Neuronal stem cell (in vitro differentiated cells): Measurements from ENCODE around the gene PRKN.
A peak's percentile ranks its signal among the peaks of the same experiment; 100 is the strongest.

Source experiments
- DNase-seq: peaks from one replicate; pipeline ENCODE4 v3.0.0-alpha.2; 2013; ENCODE audit warnings: low spot score
- H2AFZ ChIP-seq: one replicate; pipeline ENCODE4 v1.6.1; 2013; ENCODE audit warnings: mild to moderate bottlenecking, low read length, inconsistent platforms
- H2AK5ac ChIP-seq: 2 replicates; pipeline ENCODE4 v1.6.1; 2013; ENCODE audit warnings: low read depth, mild to moderate bottlenecking, inconsistent platforms, low read length, moderate library complexity, mixed read lengths
- H2BK120ac ChIP-seq: 2 replicates; pipeline ENCODE4 v1.6.1; 2013; ENCODE audit warnings: low read depth, mild to moderate bottlenecking, inconsistent platforms, low read length, moderate library complexity, mixed read lengths
- H2BK12ac ChIP-seq: one replicate; pipeline ENCODE4 v1.6.1; 2013; ENCODE audit warnings: low read length, inconsistent platforms
- H2BK15ac ChIP-seq: 2 replicates; pipeline ENCODE4 v1.6.1; 2013; ENCODE audit warnings: mild to moderate bottlenecking, low read length, inconsistent platforms, mixed read lengths
- H2BK5ac ChIP-seq: one replicate; pipeline ENCODE4 v1.6.1; 2013; ENCODE audit warnings: inconsistent platforms, mild to moderate bottlenecking, low read length, moderate library complexity
- H3K14ac ChIP-seq: one replicate; pipeline ENCODE4 v1.6.1; 2013; ENCODE audit warnings: low read length, inconsistent platforms
- H3K18ac ChIP-seq: 2 replicates; pipeline ENCODE4 v1.6.1; 2013; ENCODE audit warnings: low read length, inconsistent platforms
- H3K23ac ChIP-seq: 2 replicates; pipeline ENCODE4 v1.6.1; 2013; ENCODE audit warnings: low read depth, mild to moderate bottlenecking, mixed read lengths, low read length, inconsistent platforms; ENCODE audit not compliant: poor library complexity
- H3K27ac ChIP-seq: replicated peaks from 3 replicates; pipeline ENCODE4 v1.5.1; 2013; ENCODE audit warnings: low read length, inconsistent platforms
- H3K27me3 ChIP-seq, 3 experiments: 2 replicates each; pipeline ENCODE4 v1.6.1; 2013; ENCODE audit warnings: low read length in 3 of 3, mild to moderate bottlenecking in 2 of 3, inconsistent platforms in 1 of 3, low read depth in 1 of 3, mixed read lengths in 1 of 3, moderate library complexity in 1 of 3; ENCODE audit not compliant: control insufficient read depth in 3 of 3, insufficient read depth in 3 of 3
- H3K36me3 ChIP-seq, 2 donors: replicated peaks in 1 of 2; 2 replicates each; pipeline ENCODE4 v1.6.1; 2013; ENCODE audit warnings: low read length in 2 of 2; ENCODE audit not compliant: control insufficient read depth in 2 of 2, insufficient read depth in 2 of 2
- H3K4ac ChIP-seq: 2 replicates; pipeline ENCODE4 v1.6.1; 2013; ENCODE audit warnings: inconsistent platforms, mild to moderate bottlenecking, low read length, moderate library complexity
- H3K4me1 ChIP-seq, 2 donors: 1 replicate in 1 of 2; 2 replicates in 1 of 2; pipeline ENCODE4 v1.6.1; 2013; ENCODE audit warnings: low read length in 2 of 2, low read depth in 1 of 2; ENCODE audit not compliant: control insufficient read depth in 2 of 2, insufficient read depth in 1 of 2
- H3K4me2 ChIP-seq: one replicate; pipeline ENCODE4 v1.6.1; 2013; ENCODE audit warnings: mild to moderate bottlenecking, low read length, inconsistent platforms; ENCODE audit not compliant: insufficient read depth, poor library complexity, severe bottlenecking
- H3K4me3 ChIP-seq, 2 donors: 2 replicates each; pipeline ENCODE4 v1.5.1; 2013; ENCODE audit warnings: low read length in 2 of 2, mild to moderate bottlenecking in 2 of 2, inconsistent platforms in 1 of 2, moderate library complexity in 1 of 2
- H3K79me1 ChIP-seq: one replicate; pipeline ENCODE4 v1.6.1; 2013; ENCODE audit warnings: low read depth, mild to moderate bottlenecking, inconsistent platforms, low read length, moderate library complexity
- H3K9ac ChIP-seq: one replicate; pipeline ENCODE4 v1.6.1; 2013; ENCODE audit warnings: mild to moderate bottlenecking, low read depth, low read length, inconsistent platforms; ENCODE audit not compliant: poor library complexity
- H3K9me3 ChIP-seq, 2 donors: replicated peaks in 1 of 2; 2 replicates each; pipeline versions ENCODE3 to v1.6.1; 2013; ENCODE audit warnings: low read length in 2 of 2, mild to moderate bottlenecking in 2 of 2, inconsistent platforms in 1 of 2, low read depth in 1 of 2, mixed read lengths in 1 of 2, moderate library complexity in 1 of 2; ENCODE audit not compliant: control insufficient read depth in 2 of 2, insufficient read depth in 1 of 2
- H4K8ac ChIP-seq: one replicate; pipeline ENCODE4 v1.6.1; 2013; ENCODE audit warnings: low read depth, mild to moderate bottlenecking, inconsistent platforms, low read length, moderate library complexity
- H4K91ac ChIP-seq: one replicate; pipeline ENCODE4 v1.6.1; 2013; ENCODE audit warnings: low read length, low read depth, mild to moderate bottlenecking, inconsistent platforms; ENCODE audit not compliant: poor library complexity
- WGBS, 2 donors: extraction: QIAGEN DNeasy Blood & Tissue Kit; methylation state at CpG; one replicate each; pipeline ENCODE4 v1.1.7; 2013; ENCODE audit warnings: missing lambda C conversion rate in 2 of 2, mixed read lengths in 1 of 2; ENCODE audit not compliant: insufficient read length in 2 of 2, insufficient replicate concordance in 1 of 2; ENCODE audit errors: extremely low coverage in 2 of 2; 5-methylcytosine and 5-hydroxymethylcytosine counted together

Gene PRKN

GRCh38 chr6:162713974-162714780 lies 13.4 kb downstream of the PRKN start:
- Histone ChIP-seq H3K9me3 (peaks cover 4% of the 10 kb centered on the region in 2 donors), H3K4me2 (no peak overlapping the region), H2AK5ac (no peak overlapping the region), H3K18ac (no peak overlapping the region), H2BK5ac (no peak overlapping the region), H3K4me3 (no peak overlapping the region), H3K27ac (no peak overlapping the region), H3K36me3 (no peaks in the 10 kb centered on the region), H2BK120ac (no peak overlapping the region), H3K4me1 (peaks cover 0 to 4% of the 10 kb centered on the region in 2 donors), H2BK12ac (no peak overlapping the region), H3K79me1 (no peaks in the 10 kb centered on the region), H3K14ac (no peak overlapping the region), H2BK15ac (no peak overlapping the region), H2AFZ (peak overlapping the region; percentile 32), H3K27me3 (no peaks in the 10 kb centered on the region), H3K4ac (no peak overlapping the region), H4K91ac (no peak overlapping the region), H3K9ac (no peak overlapping the region), H4K8ac (no peak overlapping the region), H3K23ac (no peak overlapping the region)
- no peak for DNase-seq
- WGBS, 2 donors, result no CpG with 5 or more reads among the region's 13 CpGs

GRCh38 chr6:162712694-162713093 lies 14.9 kb downstream of the PRKN start:
- Histone ChIP-seq H2BK5ac (no peak overlapping the region), H3K14ac (no peak overlapping the region), H2BK120ac (no peak overlapping the region), H3K27ac (no peak overlapping the region), H3K23ac (no peak overlapping the region), H3K9me3 (peaks cover 4 to 8% of the 10 kb centered on the region in 2 donors), H3K36me3 (no peaks in the 10 kb centered on the region), H3K18ac (no peak overlapping the region), H4K91ac (no peak overlapping the region), H2AK5ac (no peak overlapping the region), H3K79me1 (no peaks in the 10 kb centered on the region), H2BK12ac (no peak overlapping the region), H3K27me3 (no peaks in the 10 kb centered on the region), H4K8ac (no peak overlapping the region), H2AFZ (no peak overlapping the region), H3K4ac (no peak overlapping the region), H2BK15ac (no peak overlapping the region), H3K4me3 (no peak overlapping the region), H3K9ac (no peak overlapping the region), H3K4me1 (peaks cover 0 to 3% of the 10 kb centered on the region in 2 donors), H3K4me2 (no peak overlapping the region)
- no peak for DNase-seq
- WGBS, 2 donors, result 100% methylated on average over 1 of the region's 2 CpGs; no CpG with 5 or more reads in 1 of the 2 donors

- H2BK5ac ChIP-seq, result no peak overlapping the region
- H3K18ac ChIP-seq, result no peak overlapping the region
- peaks cover 0 to 4% of the 10 kb centered on the region in 2 donors for H3K4me1 ChIP-seq
- peaks cover 1 to 4% of the 10 kb centered on the region in 2 donors for H3K9me3 ChIP-seq
- no peak overlapping the region for H3K4me3 ChIP-seq
- no CpG with 5 or more reads among the region's 4 CpGs for WGBS, 2 donors
- H3K23ac ChIP-seq, result no peak overlapping the region
- no peak overlapping the region for H2BK12ac ChIP-seq
- H3K27me3 ChIP-seq, result no peaks in the 10 kb centered on the region
- H4K91ac ChIP-seq, result no peak overlapping the region
- no peak overlapping the region for H2BK120ac ChIP-seq
- H2AFZ ChIP-seq, result no peak overlapping the region
- no peak overlapping the region for H4K8ac ChIP-seq
- no peaks in the 10 kb centered on the region for H3K36me3 ChIP-seq
- no peak overlapping the region for H3K4me2 ChIP-seq
- no peak for DNase-seq
- H2BK15ac ChIP-seq, result no peak overlapping the region
- H3K9ac ChIP-seq, result no peak overlapping the region
- no peak overlapping the region for H3K4ac ChIP-seq
- no peak overlapping the region for H3K27ac ChIP-seq
- no peak overlapping the region for H3K14ac ChIP-seq
- no peak overlapping the region for H2AK5ac ChIP-seq
- no peaks in the 10 kb centered on the region for H3K79me1 ChIP-seq
Measured at GRCh38 chr6:162711376-162711775, 16.2 kb downstream of the PRKN start.

DNA sequence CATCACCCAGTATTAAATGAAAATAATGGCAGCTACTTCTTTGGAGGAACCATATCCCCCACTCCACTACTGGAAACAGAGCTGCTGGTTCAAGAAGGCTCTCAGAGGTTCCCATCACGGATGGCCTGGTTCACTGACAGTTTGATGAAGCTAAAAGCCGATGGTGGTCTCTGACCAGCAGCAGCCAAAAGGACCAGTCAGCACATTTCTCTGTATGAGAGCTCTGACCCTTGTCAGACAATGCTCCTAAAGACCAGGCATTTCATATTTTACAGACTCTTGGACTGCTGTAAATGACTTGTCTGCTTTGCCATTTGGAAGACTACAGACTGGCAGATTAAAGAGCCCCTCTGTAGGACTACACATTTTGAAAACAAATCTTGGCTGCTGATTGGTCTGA lies 16.6 kb downstream of the PRKN start:
- H2BK5ac ChIP-seq, result no peak overlapping the region
- no peak overlapping the region for H2BK12ac ChIP-seq
- no peak overlapping the region for H3K27ac ChIP-seq
- H3K18ac ChIP-seq, result no peak overlapping the region
- no peak overlapping the region for H3K9ac ChIP-seq
- H3K9me3 ChIP-seq, result peaks cover 1 to 4% of the 10 kb centered on the region in 2 donors
- H2BK120ac ChIP-seq, result no peak overlapping the region
- H2AK5ac ChIP-seq, result no peak overlapping the region
- H4K91ac ChIP-seq, result no peak overlapping the region
- no peak overlapping the region for H2AFZ ChIP-seq
- H3K36me3 ChIP-seq, result no peaks in the 10 kb centered on the region
- no peak overlapping the region for H3K4me2 ChIP-seq
- peaks cover 0 to 4% of the 10 kb centered on the region in 2 donors for H3K4me1 ChIP-seq
- no peak overlapping the region for H3K14ac ChIP-seq
- no peaks in the 10 kb centered on the region for H3K79me1 ChIP-seq
- no peak for DNase-seq
- no peaks in the 10 kb centered on the region for H3K27me3 ChIP-seq
- H3K4ac ChIP-seq, result no peak overlapping the region
- no peak overlapping the region for H4K8ac ChIP-seq
- WGBS, 2 donors, result no CpG with 5 or more reads among the region's 2 CpGs
- no peak overlapping the region for H3K23ac ChIP-seq
- no peak overlapping the region for H2BK15ac ChIP-seq
- no peak overlapping the region for H3K4me3 ChIP-seq
